Measurements from ENCODE around the gene OGA. TPM values are rescaled to one million over a fixed set of nuclear protein-coding genes. Genes with fewer than 3 reads are reported as not detected.

Gene OGA
- total and polyA plus RNA-seq, 2 donors (not counting 3 experiments of a cell fraction or from before 2014, with no cell fraction given) = 30.8 to 118 TPM

GRCh38 chr10:101838416-101838970 lies 20.2 kb upstream of the OGA start:
- dilution Hi-C loops (cut with MboI; ENCODE audit: extremely low pct_ligation_motif_present, low sequenced_read_pairs) = no loop called here
- BruUV-seq (replicated peaks) = no TSS peak
- no peak overlapping the region for H3K4me3 ChIP-seq (replicated peaks in 1 of 3; ENCODE audit: insufficient read depth in 1 of 3, low read depth in 1 of 3, low read length in 3 of 3)

More at GRCh38 chr10:101838416-101838970, 20.2 kb upstream of the OGA start:
- Histone ChIP-seq H3K27me3 (ENCODE audit: control insufficient read depth in 2 of 2, insufficient read depth in 2 of 2, low read length in 2 of 2) (no peaks in the 10 kb centered on the region), H3K9me1 (replicated peaks; ENCODE audit: control insufficient read depth, extremely low read depth, insufficient read depth, low read length) (no peaks in the 10 kb centered on the region), H2AFZ (ENCODE audit: low read depth, low read length) (no peak overlapping the region), H3K9me3 (replicated peaks; ENCODE audit: control insufficient read depth, insufficient read depth, low read length) (no peaks in the 10 kb centered on the region), H3K79me2 (ENCODE audit: control insufficient read depth, insufficient read depth, low read length) (no peaks in the 10 kb centered on the region), H4K20me1 (replicated peaks; ENCODE audit: control insufficient read depth, extremely low read depth, insufficient read depth, low read length) (no peaks in the 10 kb centered on the region), H3K36me3 (ENCODE audit: control insufficient read depth in 2 of 2, extremely low read depth in 1 of 2, insufficient read depth in 2 of 2, low read length in 2 of 2) (no peaks in the 10 kb centered on the region), H3K9ac (replicated peaks; ENCODE audit: extremely low read depth, insufficient read depth, low read length) (no peak overlapping the region), H3K27ac (ENCODE audit: insufficient read depth, low read depth, low read length) (no peak overlapping the region), H3K4me1 (ENCODE audit: control insufficient read depth, extremely low read depth, insufficient read depth, low read length) (peaks cover 13% of the 10 kb centered on the region), H3K4me2 (ENCODE audit: insufficient read depth, low read length) (no peak overlapping the region)
- CTCF ChIA-PET = interaction anchor here (2.0 to 10.5 kb wide), 3 partner anchors 8 to 169 kb away, joined by 9 to 742 read pairs (median 19); no protein-coding TSS in a partner anchor
- intact Hi-C loops (cut with micrococcal nuclease) = no loop called here
- POLR2A ChIA-PET = no interaction called here
- DNase-seq (ENCODE audit: low read depth, low spot score) (no peak), FAIRE-seq (no peak)
- TF ChIP-seq EZH2 (IDR thresholded peaks at IDR 0.05; ENCODE audit: borderline replicate concordance, low read depth, low read length, severe bottlenecking) (no peak), JUN (IDR thresholded peaks at IDR 0.05; ENCODE audit: borderline replicate concordance, insufficient read depth, insufficient read length, low read depth) (no peak), MYC (IDR thresholded peaks at IDR 0.05; ENCODE audit: low read depth, low read length) (no peak), MAX (IDR thresholded peaks at IDR 0.05; ENCODE audit: insufficient read depth, insufficient read length) (no peak), CTCF (IDR thresholded peaks at IDR 0.05; ENCODE audit: extremely low read depth in 1 of 2, insufficient read depth in 1 of 2, low read depth in 1 of 2, low read length in 2 of 2) (no peak), FOS (IDR thresholded peaks at IDR 0.05; ENCODE audit: borderline replicate concordance, insufficient read depth, low read length) (no peak), POLR2AphosphoS5 (IDR thresholded peaks at IDR 0.05; ENCODE audit: insufficient read depth, low read depth, low read length) (no peak), GATA2 (IDR thresholded peaks at IDR 0.05; ENCODE audit: insufficient read depth, insufficient read length, low read depth, low read length) (no peak), POLR2A (IDR thresholded peaks at IDR 0.05; ENCODE audit: low read depth, low read length) (no peak)
